IMR-90 (cell line): ENCODE data around the gene DZIP3. TPM values are rescaled to one million over a fixed set of nuclear protein-coding genes. Genes with fewer than 3 reads are reported as not detected.
A peak's percentile ranks its signal among the peaks of the same experiment; 100 is the strongest.

Source experiments
- ATAC-seq: fragments of 200-7000 bp; cut with Tn5 transposase; 2 replicates; pipeline ENCODE4 v1.9.1; 2020; ENCODE audit warnings: low read depth, mild to moderate bottlenecking, moderate library complexity
- BruUV-seq: library from RNA; stranded (reverse); fragments of 400-500 nt; replicated peaks from 2 replicates; lab custom pipeline; 2021; lab: Mats Ljungman, UMichigan
- CTCF ChIA-PET: fragments of 300-600 bp; formaldehyde crosslinking; extraction: SDS; loops from one replicate; lab custom pipeline; 2021; ENCODE audit warnings: antibody characterized with exemption; lab: Yijun Ruan, JAX
- POLR2A ChIA-PET: fragments of 300-600 bp; sonication (Branson Sonifier 250); formaldehyde crosslinking; loops from one replicate; lab custom pipeline; 2022; ENCODE audit warnings: antibody characterized with exemption; ENCODE audit not compliant: unreplicated experiment; lab: Charles Lee
- DNase-seq: peaks from one replicate; pipeline ENCODE4 v3.0.0; 2013
- H2AFZ ChIP-seq: replicated peaks from 2 replicates; pipeline ENCODE3; 2013; ENCODE audit warnings: low read length, mild to moderate bottlenecking; ENCODE audit not compliant: poor library complexity
- H2AK5ac ChIP-seq: 2 replicates; pipeline ENCODE4 v1.6.1; 2013; ENCODE audit warnings: low read depth, low read length, inconsistent platforms
- H2AK9ac ChIP-seq: replicated peaks from 2 replicates; pipeline ENCODE3; 2013; ENCODE audit warnings: mild to moderate bottlenecking, low read depth, low read length, moderate library complexity; ENCODE audit not compliant: poor library complexity
- H2BK120ac ChIP-seq: 2 replicates; pipeline ENCODE4 v1.6.1; 2013; ENCODE audit warnings: low read depth, low read length, inconsistent platforms
- H2BK15ac ChIP-seq: 3 replicates; pipeline ENCODE4 v1.6.1; 2013; ENCODE audit warnings: low read depth, low read length, inconsistent platforms
- H2BK20ac ChIP-seq: 2 replicates; pipeline ENCODE4 v1.6.1; 2013; ENCODE audit warnings: low read depth, mild to moderate bottlenecking, inconsistent platforms, low read length, moderate library complexity
- H2BK5ac ChIP-seq: 2 replicates; pipeline ENCODE4 v1.6.1; 2013; ENCODE audit warnings: mild to moderate bottlenecking, low read depth, low read length, inconsistent platforms; ENCODE audit not compliant: poor library complexity, severe bottlenecking
- H3K14ac ChIP-seq: replicated peaks from 2 replicates; pipeline ENCODE4 v1.6.1; 2013; ENCODE audit warnings: low read depth, low read length, inconsistent platforms
- H3K18ac ChIP-seq: 2 replicates; pipeline ENCODE4 v1.6.1; 2013; ENCODE audit warnings: low read depth, low read length, control low read depth
- H3K23ac ChIP-seq: 2 replicates; pipeline ENCODE4 v1.6.1; 2013; ENCODE audit warnings: low read depth, low read length, inconsistent platforms
- H3K27ac ChIP-seq: 2 replicates; pipeline ENCODE4 v1.5.1; 2013; ENCODE audit warnings: mild to moderate bottlenecking, control low read depth, low read length; ENCODE audit not compliant: insufficient read depth
- H3K27me3 ChIP-seq: 2 replicates; pipeline ENCODE4 v1.6.1; 2013; ENCODE audit warnings: low read length; ENCODE audit not compliant: control insufficient read depth, insufficient read depth
- H3K36me3 ChIP-seq: 2 replicates; pipeline ENCODE4 v1.6.1; 2013; ENCODE audit warnings: low read length, mixed read lengths; ENCODE audit not compliant: control insufficient read depth, insufficient read depth
- H3K4ac ChIP-seq: 2 replicates; pipeline ENCODE4 v1.6.1; 2013; ENCODE audit warnings: low read depth, low read length, inconsistent platforms
- H3K4me1 ChIP-seq: 2 replicates; pipeline ENCODE4 v1.6.1; 2013; ENCODE audit warnings: low read length, mixed read lengths; ENCODE audit not compliant: control insufficient read depth, insufficient read depth
- H3K4me2 ChIP-seq: 2 replicates; pipeline ENCODE4 v1.6.1; 2013; ENCODE audit warnings: low read depth, mild to moderate bottlenecking, control low read depth, low read length, moderate library complexity
- H3K4me3 ChIP-seq: 2 replicates; pipeline ENCODE4 v1.5.1; 2013; ENCODE audit warnings: low read depth, mild to moderate bottlenecking, control low read depth, low read length, moderate library complexity; ENCODE audit not compliant: insufficient read depth
- H3K56ac ChIP-seq: 2 replicates; pipeline ENCODE4 v1.6.1; 2013; ENCODE audit warnings: low read length, inconsistent platforms; ENCODE audit not compliant: insufficient read depth; ENCODE audit errors: extremely low read depth
- H3K79me1 ChIP-seq, 2 experiments: 2 replicates each; pipeline ENCODE4 v1.6.1; 2013; ENCODE audit warnings: low read length in 2 of 2, inconsistent platforms in 1 of 2, low read depth in 1 of 2
- H3K9ac ChIP-seq: 2 replicates; pipeline ENCODE4 v1.6.1; 2013; ENCODE audit warnings: low read depth, low read length, control low read depth
- H3K9me1 ChIP-seq: 2 replicates; pipeline ENCODE4 v1.6.1; 2013; ENCODE audit warnings: low read length, inconsistent platforms; ENCODE audit not compliant: insufficient read depth
- H3K9me3 ChIP-seq: 2 replicates; pipeline ENCODE4 v1.6.1; 2013; ENCODE audit warnings: low read length; ENCODE audit not compliant: control insufficient read depth, insufficient read depth
- H4K20me1 ChIP-seq: 2 replicates; pipeline ENCODE4 v1.6.1; 2013; ENCODE audit warnings: low read length, inconsistent platforms; ENCODE audit not compliant: insufficient read depth
- H4K5ac ChIP-seq: 2 replicates; pipeline ENCODE4 v1.6.1; 2013; ENCODE audit warnings: mild to moderate bottlenecking, low read depth, low read length, control low read depth
- H4K8ac ChIP-seq, 2 experiments: 2 replicates each; pipeline ENCODE4 v1.6.1; 2013; ENCODE audit warnings: low read depth in 2 of 2, low read length in 2 of 2, control low read depth in 1 of 2, inconsistent platforms in 1 of 2
- H4K91ac ChIP-seq: 2 replicates; pipeline ENCODE4 v1.6.1; 2013; ENCODE audit warnings: low read depth, low read length, inconsistent platforms; ENCODE audit not compliant: insufficient read depth
- CHD1 ChIP-seq: IDR thresholded peaks from 2 replicates; pipeline ENCODE4 v1.6.1; 2012; ENCODE audit warnings: low read depth, low read length, improper control_type of control experiment
- FOS ChIP-seq: fragments of 150-350 bp; IDR thresholded peaks from 2 replicates; pipeline ENCODE4 v1.6.1; 2016; ENCODE audit warnings: low read depth, low read length
- MAFK ChIP-seq: IDR thresholded peaks from 2 replicates; pipeline ENCODE4 v1.6.1; 2012; ENCODE audit warnings: low read depth, low read length, improper control_type of control experiment
- NFE2L2 ChIP-seq: fragments of 150-350 bp; IDR thresholded peaks from 2 replicates; pipeline ENCODE4 v1.6.1; 2016; ENCODE audit warnings: low read depth, mild to moderate bottlenecking, low read length
- SMC3 ChIP-seq: fragments of 150-350 bp; IDR thresholded peaks from 2 replicates; pipeline ENCODE4 v1.6.1; 2016; ENCODE audit warnings: low read depth, mild to moderate bottlenecking, antibody characterized with exemption, low read length, moderate library complexity
- USF2 ChIP-seq: fragments of 150-350 bp; IDR thresholded peaks from 2 replicates; pipeline ENCODE4 v1.6.1; 2017; ENCODE audit warnings: mild to moderate bottlenecking, antibody characterized with exemption, low read length, low read depth
- WGBS, 2 experiments: methylation state at CpG; one replicate each; pipeline versions ENCODE4 v1.1.5 to v1.1.7; 2013; ENCODE audit warnings: missing lambda C conversion rate in 2 of 2; ENCODE audit not compliant: insufficient read length in 1 of 2; ENCODE audit errors: extremely low coverage in 2 of 2; 5-methylcytosine and 5-hydroxymethylcytosine counted together
- dilution Hi-C: fragments of 300-500 bp; cut with HindIII; formaldehyde crosslinking; loops from one replicate; pipeline ENCODE4 v1.14.3; 2018; ENCODE audit warnings: low sequenced_read_pairs; ENCODE audit not compliant: unreplicated experiment
- in situ Hi-C: fragments of 300-500 bp; cut with MboI; formaldehyde crosslinking; loops from 3 replicates; pipeline ENCODE4 v1.14.3; 2019; ENCODE audit warnings: low sequenced_read_pairs, inconsistent platforms, mixed read lengths
- intact Hi-C: fragments of 100-400 bp; cut with micrococcal nuclease; formaldehyde crosslinking; loops from 2 replicates; pipeline ENCODE4 v1.10.0; 2022
- polyA plus RNA-seq, 3 experiments: library from polyadenylated mRNA; depleted of rRNA; stranded (reverse); fragments of >200 nt; gene quantifications; 2 replicates each; pipeline ENCODE4 v1.2.3, GENCODE V29; 2012; ENCODE audit warnings: low replicate concordance in 1 of 3
- total RNA-seq: library from RNA; depleted of rRNA; stranded (reverse); fragments of >200 nt; gene quantifications from 2 replicates; pipeline ENCODE4 v1.2.3, GENCODE V29; 2012

Gene DZIP3
- total and polyA plus RNA-seq, 2 of the 4 experiments (the other 2 are of a cell fraction) = 7.0 to 9.9 TPM

- dilution Hi-C loops = no loop called here
- no peak overlapping the region for H2BK120ac ChIP-seq
- H4K91ac ChIP-seq = no peak overlapping the region
- H4K20me1 ChIP-seq = no peaks in the 10 kb centered on the region
- no peak overlapping the region for H3K4ac ChIP-seq
- ATAC-seq (no peak), DNase-seq (no peak)
- no peak overlapping the region for H3K56ac ChIP-seq
- no peak overlapping the region for H3K9ac ChIP-seq
- no peak overlapping the region for H3K4me3 ChIP-seq
- no peaks in the 10 kb centered on the region for H3K9me3 ChIP-seq
- no peak overlapping the region for H2AK9ac ChIP-seq
- no peak for TF ChIP-seq CHD1
- TF ChIP-seq SMC3 = no peak
- no peak for TF ChIP-seq NFE2L2
- TF ChIP-seq USF2 = no peak
- TF ChIP-seq MAFK = peak; percentile 71
- TF ChIP-seq FOS = no peak
- H3K4me2 ChIP-seq = no peak overlapping the region
- no peak overlapping the region for H2BK5ac ChIP-seq
- no peaks in the 10 kb centered on the region for H3K27me3 ChIP-seq
- no peak overlapping the region for H3K27ac ChIP-seq
- no peak overlapping the region for H4K8ac ChIP-seq
- H3K9me1 ChIP-seq = no peaks in the 10 kb centered on the region
- H4K5ac ChIP-seq = no peak overlapping the region
- no peak overlapping the region for H2AFZ ChIP-seq
- H2BK20ac ChIP-seq = no peak overlapping the region
- no peak overlapping the region for H3K23ac ChIP-seq
- no peak overlapping the region for H3K14ac ChIP-seq
- ChIA-PET POLR2A (no interaction called here), CTCF (no interaction called here)
- no peak overlapping the region for H2BK15ac ChIP-seq
- no peaks in the 10 kb centered on the region for H3K4me1 ChIP-seq
- H3K79me1 ChIP-seq = peaks cover 2 to 9% of the 10 kb centered on the region in 2 experiments; a peak in 2 of 4 replicates
- in situ Hi-C loops = no loop called here
- no peak overlapping the region for H3K18ac ChIP-seq
- WGBS, 2 experiments = no CpG with 5 or more reads among the region's 2 CpGs
- intact Hi-C loops = no loop called here
- H3K36me3 ChIP-seq = peaks cover 6% of the 10 kb centered on the region; the same call in 1 of the 2 replicates
- no TSS peak for BruUV-seq
- no peak overlapping the region for H2AK5ac ChIP-seq
Observed at GRCh38 chr3:108578064-108578463, 11.5 kb upstream of the DZIP3 start.
